ENCODE data around the gene C2CD4D.

GRCh38 chr1:151822404-151822803 lies 17.2 kb downstream of the C2CD4D start:
- TF ChIP-seq POLR2AphosphoS5 (IDR thresholded peaks at IDR 0.05; ENCODE audit: low read depth, low read length) (no peak), FOXP2 (optimal IDR thresholded peaks at IDR 0.05; ENCODE audit: borderline replicate concordance, extremely low read depth, extremely low read length, insufficient read depth) (no peak), REST (IDR thresholded peaks at IDR 0.05; ENCODE audit: insufficient read depth in 1 of 2, low read depth in 2 of 2, low read length in 2 of 2) (no peak)
